Stimulated activated CD4-positive, alpha-beta T cell treated with anti-CD3 and anti-CD28 coated beads, Interleukin-1b, Interleukin-23, amount 100 ng/mL, for 1 hour (primary cell): Measurements from ENCODE around the gene FFAR3.
"Not testable (repeated sequence)": the region's sequence is repeated elsewhere in the genome, so short reads cannot be mapped to it uniquely, and the experiment has no call there.

ENCODE experiments used
- DNase-seq, 2 donors: peaks; one replicate each; pipeline ENCODE4 v3.0.0-alpha.2; 2020; ENCODE audit warnings: low read depth in 2 of 2

FFAR3 gene

DNA sequence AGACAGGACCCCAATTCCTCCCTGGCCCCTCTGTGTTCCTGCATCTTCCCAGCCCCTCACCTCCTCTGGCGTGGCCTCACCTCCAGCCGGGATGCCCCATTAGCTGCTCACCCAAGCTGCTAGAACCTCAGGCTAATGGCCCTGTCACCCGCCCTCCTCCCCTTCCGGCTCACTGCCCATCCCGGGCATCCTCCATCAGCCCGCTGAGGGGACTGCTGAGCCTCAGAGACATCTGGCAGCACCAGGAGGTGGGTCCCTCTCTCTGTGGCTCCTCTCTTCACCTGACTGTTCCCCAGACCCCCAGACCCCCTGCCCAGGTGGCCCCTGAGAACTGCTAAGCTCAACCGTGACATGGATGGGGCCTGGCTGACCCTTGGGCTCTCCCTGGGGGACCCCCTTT is 7.7 kb upstream of the FFAR3 start:
- no peak for DNase-seq

DNA sequence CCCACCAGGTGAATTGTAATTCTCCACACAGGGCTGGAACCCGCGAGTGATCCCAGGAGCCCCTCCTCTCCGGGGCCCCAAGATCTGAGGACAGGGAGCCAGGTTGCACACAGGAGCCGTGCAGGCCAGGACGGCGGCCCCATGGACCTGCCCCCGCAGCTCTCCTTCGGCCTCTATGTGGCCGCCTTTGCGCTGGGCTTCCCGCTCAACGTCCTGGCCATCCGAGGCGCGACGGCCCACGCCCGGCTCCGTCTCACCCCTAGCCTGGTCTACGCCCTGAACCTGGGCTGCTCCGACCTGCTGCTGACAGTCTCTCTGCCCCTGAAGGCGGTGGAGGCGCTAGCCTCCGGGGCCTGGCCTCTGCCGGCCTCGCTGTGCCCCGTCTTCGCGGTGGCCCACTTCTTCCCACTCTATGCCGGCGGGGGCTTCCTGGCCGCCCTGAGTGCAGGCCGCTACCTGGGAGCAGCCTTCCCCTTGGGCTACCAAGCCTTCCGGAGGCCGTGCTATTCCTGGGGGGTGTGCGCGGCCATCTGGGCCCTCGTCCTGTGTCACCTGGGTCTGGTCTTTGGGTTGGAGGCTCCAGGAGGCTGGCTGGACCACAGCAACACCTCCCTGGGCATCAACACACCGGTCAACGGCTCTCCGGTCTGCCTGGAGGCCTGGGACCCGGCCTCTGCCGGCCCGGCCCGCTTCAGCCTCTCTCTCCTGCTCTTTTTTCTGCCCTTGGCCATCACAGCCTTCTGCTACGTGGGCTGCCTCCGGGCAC is 6.7 kb upstream of the FFAR3 start:
- no peak for DNase-seq

DNA sequence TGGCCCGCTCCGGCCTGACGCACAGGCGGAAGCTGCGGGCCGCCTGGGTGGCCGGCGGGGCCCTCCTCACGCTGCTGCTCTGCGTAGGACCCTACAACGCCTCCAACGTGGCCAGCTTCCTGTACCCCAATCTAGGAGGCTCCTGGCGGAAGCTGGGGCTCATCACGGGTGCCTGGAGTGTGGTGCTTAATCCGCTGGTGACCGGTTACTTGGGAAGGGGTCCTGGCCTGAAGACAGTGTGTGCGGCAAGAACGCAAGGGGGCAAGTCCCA is 6.1 kb upstream of the FFAR3 start:
- no peak for DNase-seq

DNA sequence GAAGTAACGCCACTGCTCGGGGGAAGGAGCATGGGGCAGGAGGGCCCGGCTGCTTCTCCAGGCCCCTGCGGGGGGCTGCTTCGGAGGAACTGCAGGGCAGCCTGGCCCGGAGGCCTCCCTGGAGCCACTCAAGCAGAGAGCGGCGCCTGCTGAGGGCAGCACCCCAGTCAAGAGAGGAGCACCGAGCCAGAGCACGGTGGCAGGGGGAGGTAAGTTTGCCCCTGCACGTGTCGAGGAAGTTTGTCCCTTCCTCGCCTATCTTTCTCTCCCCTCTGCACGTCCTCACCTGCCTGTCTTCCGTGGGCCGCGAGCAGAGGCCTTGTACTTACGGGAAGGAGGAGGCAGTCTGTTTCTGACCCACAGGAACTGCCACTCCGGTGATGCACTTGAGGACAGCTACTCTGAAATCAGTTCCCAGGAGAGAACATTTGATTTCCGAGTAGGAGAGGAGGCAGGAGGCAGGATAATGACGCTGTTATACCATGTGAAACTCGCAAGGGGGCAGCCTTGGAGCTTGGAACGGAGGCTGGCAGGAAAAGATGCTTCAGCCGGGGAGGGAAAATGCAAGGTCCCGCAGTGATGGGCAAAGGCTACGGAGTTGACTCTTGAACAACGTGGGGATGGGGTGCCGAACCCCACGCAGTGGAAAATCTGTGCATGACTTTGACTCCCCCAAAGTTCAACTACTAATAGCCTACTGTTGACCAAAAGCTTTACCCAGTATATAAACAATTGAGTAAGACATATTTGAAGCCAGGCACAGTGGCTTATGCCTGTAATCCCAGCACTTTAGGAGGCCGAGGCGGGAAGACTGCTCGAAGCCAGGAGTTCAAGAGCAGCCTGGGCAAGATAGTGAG is 5.6 kb upstream of the FFAR3 start:
- DNase-seq, result peak; percentile 44 to 46

DNA sequence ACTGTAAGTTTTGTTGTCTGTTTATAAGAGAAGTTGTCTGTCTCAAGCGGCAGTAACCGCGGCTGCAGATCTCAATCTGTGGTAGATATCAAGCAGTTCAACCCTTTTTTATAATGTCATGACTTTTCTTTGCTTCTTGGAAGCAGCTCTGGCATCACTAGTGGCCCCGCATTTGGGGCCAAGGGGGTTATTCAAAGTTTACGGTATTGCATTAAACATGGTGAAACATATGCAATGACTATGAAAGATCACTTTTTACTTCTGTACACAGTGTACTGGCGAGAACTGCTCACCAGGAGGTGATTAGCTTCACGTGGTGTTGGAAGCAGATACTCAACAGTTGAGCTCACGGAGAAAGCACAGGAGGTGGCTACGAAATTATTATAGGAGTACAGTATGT is 4.6 kb upstream of the FFAR3 start:
- DNase-seq, result no peak

DNA sequence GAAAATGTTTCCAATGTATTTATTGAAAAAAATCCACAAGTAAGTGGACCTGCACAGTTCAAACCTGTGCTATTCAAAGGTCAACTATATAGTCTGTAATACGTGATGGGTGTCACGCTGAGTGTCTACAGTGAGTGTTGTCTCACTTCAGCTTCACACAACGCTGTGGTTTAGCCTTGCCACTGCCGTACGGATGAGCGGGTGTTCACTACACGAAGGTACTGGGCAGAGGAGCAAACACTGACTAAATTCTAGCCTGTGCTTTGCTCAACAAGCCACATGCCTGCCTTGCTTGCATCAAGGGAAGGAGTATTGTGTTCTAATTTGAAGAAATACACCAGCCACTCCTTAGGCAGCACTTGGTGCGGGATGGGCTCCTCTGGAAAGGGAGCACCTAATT is 3.4 kb upstream of the FFAR3 start:
- no peak for DNase-seq

DNA sequence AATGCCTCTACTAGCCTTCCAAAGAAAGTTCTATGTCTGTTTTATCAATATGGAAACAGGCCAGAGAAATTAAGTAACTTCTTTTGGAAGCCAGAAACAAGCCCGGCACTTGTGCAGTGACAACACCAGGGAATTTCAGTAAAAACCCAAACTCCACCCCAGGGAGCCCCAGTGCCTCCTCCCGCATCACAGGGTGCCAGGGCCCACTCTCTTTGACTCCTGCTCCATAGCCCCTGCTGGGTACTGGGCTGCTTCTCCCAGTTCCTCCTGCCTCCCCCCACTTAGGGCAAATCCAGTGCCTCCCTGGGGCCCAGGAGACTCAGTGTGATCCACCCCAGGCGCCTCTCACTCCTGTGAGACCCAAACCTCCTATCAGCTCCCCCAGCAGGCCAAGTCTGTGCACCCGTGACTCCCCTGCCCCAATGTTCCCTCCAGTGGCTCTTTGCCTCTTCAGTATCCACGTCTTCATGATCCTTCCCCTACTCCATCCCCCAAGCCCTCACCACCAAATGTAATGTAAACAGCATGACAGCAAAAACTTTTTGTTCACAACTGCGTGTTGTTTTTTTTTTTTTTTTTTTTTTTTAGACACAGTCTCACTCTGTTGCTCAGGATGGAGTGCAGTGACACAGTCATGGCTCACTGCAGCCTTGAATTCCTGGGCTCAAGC is 2.3 kb upstream of the FFAR3 start:
- no peak for DNase-seq

DNA sequence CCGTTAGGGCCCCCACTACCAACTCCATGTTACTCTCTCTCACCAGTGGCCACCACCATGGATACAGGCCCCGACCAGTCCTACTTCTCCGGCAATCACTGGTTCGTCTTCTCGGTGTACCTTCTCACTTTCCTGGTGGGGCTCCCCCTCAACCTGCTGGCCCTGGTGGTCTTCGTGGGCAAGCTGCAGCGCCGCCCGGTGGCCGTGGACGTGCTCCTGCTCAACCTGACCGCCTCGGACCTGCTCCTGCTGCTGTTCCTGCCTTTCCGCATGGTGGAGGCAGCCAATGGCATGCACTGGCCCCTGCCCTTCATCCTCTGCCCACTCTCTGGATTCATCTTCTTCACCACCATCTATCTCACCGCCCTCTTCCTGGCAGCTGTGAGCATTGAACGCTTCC is 574 bp downstream of the FFAR3 start:
- not testable (repeated sequence) for DNase-seq

DNA sequence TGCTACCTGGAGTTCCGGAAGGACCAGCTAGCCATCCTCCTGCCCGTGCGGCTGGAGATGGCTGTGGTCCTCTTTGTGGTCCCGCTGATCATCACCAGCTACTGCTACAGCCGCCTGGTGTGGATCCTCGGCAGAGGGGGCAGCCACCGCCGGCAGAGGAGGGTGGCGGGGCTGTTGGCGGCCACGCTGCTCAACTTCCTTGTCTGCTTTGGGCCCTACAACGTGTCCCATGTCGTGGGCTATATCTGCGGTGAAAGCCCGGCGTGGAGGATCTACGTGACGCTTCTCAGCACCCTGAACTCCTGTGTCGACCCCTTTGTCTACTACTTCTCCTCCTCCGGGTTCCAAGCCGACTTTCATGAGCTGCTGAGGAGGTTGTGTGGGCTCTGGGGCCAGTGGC is 1.1 kb downstream of the FFAR3 start:
- DNase-seq, result not testable (repeated sequence)

DNA sequence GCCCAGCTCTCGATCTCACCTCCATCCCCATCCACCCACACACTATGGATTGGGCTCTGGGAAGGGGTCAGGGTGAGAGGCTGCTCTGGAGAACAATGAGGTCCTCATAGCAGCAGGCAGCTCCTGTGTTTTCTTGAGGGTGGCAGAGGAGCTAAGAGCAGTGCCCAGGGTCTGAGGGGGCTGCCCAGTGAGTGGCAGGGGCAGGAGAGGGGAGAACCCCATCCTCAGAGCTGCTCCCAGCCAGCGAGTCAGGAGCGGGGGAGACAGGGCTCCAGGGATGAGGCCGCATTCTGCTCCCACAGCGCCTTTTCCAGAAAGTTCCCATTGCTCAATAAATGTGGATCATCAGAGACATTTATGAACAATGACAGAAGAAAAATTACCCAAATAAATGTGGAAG is 1.8 kb downstream of the FFAR3 start:
- not testable (repeated sequence) for DNase-seq

DNA sequence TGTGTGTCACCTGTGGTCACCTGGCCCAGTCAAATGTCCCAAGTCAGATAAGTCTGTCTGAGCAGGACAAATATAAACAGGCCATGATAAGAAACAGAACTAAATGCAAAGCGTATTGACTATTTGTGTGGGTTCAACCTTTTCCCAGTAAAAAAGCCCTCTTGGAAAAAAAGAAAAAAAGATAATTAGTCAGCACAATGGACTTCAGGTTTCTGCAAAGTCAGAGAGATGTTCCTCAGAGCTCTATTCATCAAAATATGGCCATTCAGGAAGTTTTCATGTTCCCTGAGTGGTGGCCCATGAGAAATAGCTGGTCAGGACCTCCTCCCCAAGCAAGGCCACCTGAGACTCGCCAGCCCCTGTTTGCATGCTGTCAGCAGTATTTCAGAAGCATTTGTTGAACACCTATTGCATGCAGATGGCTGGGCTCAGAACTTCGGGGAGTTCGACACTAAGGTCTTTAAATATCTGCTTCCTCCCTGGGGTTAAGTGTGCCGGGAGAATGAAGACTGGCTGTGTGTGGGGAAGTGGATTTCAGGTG is 2.7 kb downstream of the FFAR3 start:
- DNase-seq, result no peak

DNA sequence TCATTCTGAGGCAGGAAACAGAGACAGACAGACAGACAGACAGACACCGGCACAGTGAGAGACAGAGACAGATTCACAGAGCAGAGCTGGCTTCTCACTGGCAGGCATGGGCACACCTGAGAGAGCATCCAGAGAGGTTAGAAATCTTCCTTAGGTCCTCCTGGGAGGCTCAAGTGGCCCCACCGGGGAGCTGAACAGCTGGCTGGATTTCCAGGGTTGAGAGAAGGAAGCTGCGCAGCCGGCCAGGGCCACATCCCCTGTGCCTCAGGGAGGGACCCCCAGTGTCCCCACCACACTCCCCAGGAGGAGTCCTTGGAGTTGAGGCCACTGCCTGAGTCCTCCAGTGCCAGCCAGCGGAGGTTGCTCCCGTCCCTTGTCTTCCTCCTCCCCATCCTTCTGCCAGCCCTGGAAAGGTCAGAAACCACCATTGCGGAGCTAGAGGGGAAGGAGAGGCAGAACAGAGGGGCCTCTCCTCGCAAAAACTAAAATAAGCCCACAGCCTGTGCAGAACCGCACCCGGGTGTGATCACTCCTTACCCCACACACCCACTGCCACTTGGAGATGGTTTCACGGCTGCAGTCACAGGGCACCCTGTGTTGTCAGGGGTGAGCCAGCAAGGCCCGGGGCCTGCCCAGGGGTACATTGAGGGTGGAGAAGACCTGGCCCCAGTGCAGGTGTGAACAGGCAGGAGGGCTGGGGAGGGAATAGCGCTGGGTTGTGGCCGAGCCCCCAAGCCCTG is 4.2 kb downstream of the FFAR3 start:
- no peak for DNase-seq

DNA sequence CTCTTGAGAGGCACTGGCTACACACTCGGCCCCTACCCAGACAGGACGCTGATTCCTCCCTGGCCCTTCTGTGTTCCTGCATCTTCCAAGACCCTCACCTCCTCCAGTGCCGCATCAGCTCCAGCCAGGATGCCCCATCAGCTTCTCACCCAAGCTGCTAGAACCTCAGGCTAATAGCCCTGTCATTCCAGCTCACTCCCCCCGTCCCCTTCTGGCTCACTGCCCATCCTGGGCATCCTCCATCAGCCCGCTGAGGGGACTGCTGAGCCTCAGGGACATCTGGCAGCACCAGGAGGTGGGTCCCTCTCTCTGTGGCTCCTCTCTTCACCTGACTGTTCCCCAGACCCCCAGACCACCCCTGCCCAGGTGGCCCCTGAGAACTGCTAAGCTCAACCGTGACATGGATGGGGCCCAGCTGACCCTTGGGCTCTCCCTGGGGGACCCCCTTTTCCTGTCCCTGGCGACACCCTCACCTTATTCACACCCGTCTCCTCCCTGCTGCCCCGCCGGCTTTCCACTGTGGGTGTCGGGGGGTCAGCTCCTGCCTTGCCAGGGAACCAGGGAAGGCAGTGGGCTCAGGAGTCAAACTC is 4.8 kb downstream of the FFAR3 start:
- no peak for DNase-seq

DNA sequence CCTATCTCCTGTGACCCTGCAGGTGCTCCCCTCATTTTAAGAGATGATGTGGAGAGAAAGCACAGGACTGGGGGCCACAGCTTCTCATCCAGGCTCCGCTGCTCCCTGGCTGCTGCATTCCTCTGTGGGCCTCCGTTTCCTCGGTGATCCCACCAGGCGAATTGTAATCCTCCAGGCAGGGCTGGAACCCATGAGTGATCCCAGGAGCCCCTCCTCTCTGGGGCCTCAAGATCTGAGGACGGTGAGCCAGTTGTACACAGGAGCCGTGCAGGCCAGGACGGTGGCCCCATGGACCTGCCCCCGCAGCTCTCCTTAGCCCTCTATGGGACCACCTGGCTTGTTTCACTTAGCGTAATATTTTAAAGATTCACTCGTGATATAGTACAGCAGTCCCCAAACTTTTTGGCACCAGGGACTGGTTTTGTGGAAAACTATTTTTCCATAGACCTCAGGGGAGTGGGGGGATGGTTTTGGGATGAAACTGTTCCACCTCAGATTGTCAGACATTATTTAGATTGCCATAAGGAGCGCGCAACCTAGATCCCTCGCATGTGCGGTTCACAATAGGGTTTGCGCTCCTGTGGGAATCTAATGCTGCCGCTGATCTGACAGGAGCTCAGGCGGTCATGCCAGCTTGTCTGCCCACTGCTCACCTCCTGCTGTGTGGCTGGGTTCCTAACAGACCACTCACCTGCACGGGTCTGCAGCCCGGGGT is 5.6 kb downstream of the FFAR3 start:
- DNase-seq, result no peak

DNA sequence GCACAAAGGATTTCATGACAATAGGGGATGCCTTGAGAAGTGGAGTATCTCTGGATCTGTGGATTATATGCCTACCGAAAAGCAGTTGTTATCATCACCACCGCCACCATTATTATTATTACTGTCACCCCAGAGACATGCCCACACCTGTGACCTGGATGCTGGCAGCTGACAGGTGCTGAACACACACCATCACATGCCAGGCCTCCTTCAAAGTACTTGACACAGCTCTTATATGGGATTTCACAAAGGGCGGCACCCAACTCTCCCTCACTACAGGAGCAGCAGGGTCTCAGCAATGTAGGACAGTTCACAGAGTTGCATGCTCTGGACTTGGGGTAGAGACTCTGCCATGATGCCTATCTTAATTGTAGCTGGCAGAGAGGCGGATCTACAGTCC is 7.0 kb downstream of the FFAR3 start:
- no peak for DNase-seq

DNA sequence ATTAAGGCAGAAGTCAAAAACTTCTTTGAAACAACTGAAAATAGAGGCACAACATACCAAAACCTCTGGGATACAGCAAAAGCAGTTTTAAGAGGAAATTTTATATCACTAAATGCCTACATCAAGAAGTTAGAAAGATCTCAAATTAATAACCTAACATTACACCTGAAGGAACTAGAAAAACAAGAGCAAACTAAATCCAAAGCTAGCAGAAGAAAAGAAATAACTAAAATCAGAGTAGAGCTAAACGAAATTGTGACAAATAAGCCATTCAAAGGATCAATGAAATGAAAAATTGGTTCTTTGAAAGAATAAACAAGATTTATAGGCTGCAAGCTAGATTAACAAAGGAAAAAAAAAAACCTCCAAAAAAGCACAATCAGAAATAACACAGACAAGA is 10.1 kb downstream of the FFAR3 start:
- no peak for DNase-seq

DNA sequence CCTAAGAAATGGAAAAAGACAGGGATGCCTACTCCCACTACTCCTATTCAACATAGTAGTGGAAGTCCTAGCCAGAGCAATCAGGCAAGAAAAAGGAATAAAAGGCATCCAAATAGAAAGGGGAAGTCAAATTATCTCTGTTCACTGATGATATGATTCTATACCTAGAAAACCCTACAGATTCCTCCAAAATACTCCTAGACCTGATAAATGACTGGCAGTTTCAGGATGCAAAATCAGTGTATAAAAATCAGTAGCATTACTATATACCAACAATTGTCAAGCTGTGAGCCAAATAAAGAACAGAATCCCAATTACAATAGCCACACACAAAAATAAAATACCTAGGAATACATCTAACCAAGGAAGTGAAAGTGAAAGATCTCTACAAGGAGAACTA is 11.3 kb downstream of the FFAR3 start:
- DNase-seq, result no peak

DNA sequence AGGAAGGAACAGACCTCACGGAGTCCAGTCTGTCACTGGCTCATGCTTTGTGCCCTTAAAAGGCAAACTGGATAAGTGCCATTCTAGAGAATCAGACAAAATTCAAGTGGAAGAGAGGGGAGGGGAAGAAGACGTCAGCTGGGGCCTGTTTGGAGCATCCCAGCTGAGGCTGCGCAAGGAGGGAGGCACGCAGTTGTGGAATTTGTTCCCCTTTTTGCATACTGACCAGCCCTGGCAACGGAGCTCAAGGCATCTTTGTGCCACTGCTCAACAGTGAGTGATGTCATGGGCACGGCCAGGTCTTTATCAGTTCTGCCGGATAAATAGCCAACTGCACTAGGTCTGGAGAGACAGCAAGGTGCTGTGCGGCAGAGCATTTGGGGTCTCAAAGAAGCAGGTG is 12.5 kb downstream of the FFAR3 start, which contains the start of gene GPR42:
TSS of gene GPR42 (plus strand) at position 347 of the 400 bp plus-strand sequence. CDS start 292 bp downstream, outside the sequence.
- DNase-seq, result no peak

DNA sequence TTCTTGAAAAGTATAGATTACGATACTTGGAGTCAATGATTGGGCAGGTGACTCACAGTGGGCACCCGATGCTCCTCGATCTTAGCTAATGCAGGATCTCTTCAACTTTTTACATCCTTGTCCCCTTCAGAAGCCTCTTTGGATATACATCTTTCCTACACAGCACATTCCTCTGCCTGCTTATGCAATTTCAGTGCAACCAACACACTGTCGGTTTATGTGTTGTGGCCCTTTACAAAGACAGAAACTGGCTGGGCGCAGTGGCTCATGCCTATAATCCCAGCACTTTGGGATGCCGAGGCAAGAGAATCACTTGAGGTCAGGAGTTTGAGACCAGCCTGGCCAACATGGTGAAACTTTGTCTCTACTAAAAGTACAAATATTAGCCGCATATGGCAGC is 15.2 kb downstream of the FFAR3 start:
- DNase-seq, result no peak

DNA sequence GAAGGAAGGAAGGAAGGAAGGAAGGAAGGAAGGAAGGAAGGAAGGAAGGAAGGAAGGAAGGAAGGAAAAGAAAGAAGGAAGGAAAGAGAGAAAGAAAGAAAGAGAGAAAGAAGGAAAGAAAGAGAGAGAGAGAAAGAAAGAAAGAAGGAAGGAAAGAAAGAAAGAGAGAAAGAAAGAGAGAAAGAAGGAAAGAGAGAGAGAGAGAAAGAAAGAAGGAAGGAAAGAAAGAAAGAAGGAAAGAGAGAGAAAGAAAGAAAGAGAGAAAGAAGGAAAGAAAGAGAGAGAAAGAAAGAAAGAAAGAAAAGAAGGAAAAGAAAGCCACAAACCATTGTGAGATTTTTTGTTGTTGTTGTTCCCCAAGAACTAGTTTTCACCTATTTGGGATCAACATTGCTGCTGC is 15.8 kb downstream of the FFAR3 start:
- not testable (repeated sequence) for DNase-seq
